GOT3 (cell line): Measurements from ENCODE around the gene LHCGR.
"Not testable (repeated sequence)": the region's sequence is repeated elsewhere in the genome, so short reads cannot be mapped to it uniquely, and the experiment has no call there.

Source experiments
- DNase-seq: peaks from one replicate; lab custom pipeline; 2025; ENCODE audit warnings: mixed read lengths; lab: John Stamatoyannopoulos, UW

LHCGR gene

GRCh38 chr2:48709096-48710034, 46.2 kb downstream of the LHCGR start:
- DNase-seq, result no peak

GRCh38 chr2:48707466-48707865, 48.1 kb downstream of the LHCGR start:
- no peak for DNase-seq

- not testable (repeated sequence) for DNase-seq
Measured at GRCh38 chr2:48703621-48704020, 51.9 kb downstream of the LHCGR start.

- DNase-seq, result no peak
Measured at GRCh38 chr2:48699348-48699930, 56.1 kb downstream of the LHCGR start.

GRCh38 chr2:48696881-48697280, 58.6 kb downstream of the LHCGR start:
- DNase-seq, result no peak

- DNase-seq, result no peak
Measured at GRCh38 chr2:48695991-48696390, 59.5 kb downstream of the LHCGR start.

- DNase-seq, result no peak
Measured at GRCh38 chr2:48694149-48694548, 61.4 kb downstream of the LHCGR start.

- no peak for DNase-seq
Measured at GRCh38 chr2:48693645-48694044, 61.9 kb downstream of the LHCGR start.

GRCh38 chr2:48693066-48693465, 62.5 kb downstream of the LHCGR start:
- DNase-seq, result no peak

- no peak for DNase-seq
Measured at GRCh38 chr2:48691935-48692691, 63.4 kb downstream of the LHCGR start.

- DNase-seq, result no peak
Measured at GRCh38 chr2:48685126-48685525, 70.4 kb downstream of the LHCGR start.

GRCh38 chr2:48677450-48677849, 78.1 kb downstream of the LHCGR start:
- no peak for DNase-seq

GRCh38 chr2:48674933-48675332, 80.6 kb downstream of the LHCGR start:
- DNase-seq, result no peak

GRCh38 chr2:48673581-48673980, 81.9 kb downstream of the LHCGR start:
- DNase-seq, result no peak

- DNase-seq, result no peak
Measured at GRCh38 chr2:48668992-48669391, 86.5 kb downstream of the LHCGR start.

- no peak for DNase-seq
Measured at GRCh38 chr2:48651158-48651790, 104.2 kb downstream of the LHCGR start.

GRCh38 chr2:48638261-48638660, 117.3 kb downstream of the LHCGR start:
- no peak for DNase-seq
